Lower leg skin (tissue), 4 donors: ENCODE results near the gene SNRNP25. TPM values are rescaled to one million over a fixed set of nuclear protein-coding genes. Genes with fewer than 3 reads are reported as not detected.

ENCODE experiments used
- DNase-seq, 2 donors: peaks; one replicate each; pipeline ENCODE4 v3.0.0-alpha.2; 2019; ENCODE audit warnings: low spot score in 2 of 2
- H3K4me3 ChIP-seq: fragments of 200-600 bp; sonication (generic); 2 replicates; pipeline ENCODE4 v1.5.1; 2017; ENCODE audit warnings: mild to moderate bottlenecking, low read depth; ENCODE audit not compliant: poor library complexity, severe bottlenecking
- CTCF ChIP-seq, 3 donors: fragments of 450-650 bp; IDR thresholded peaks; one replicate each; pipeline ENCODE4 v1.5.1; 2016; ENCODE audit warnings: antibody characterized with exemption in 3 of 3, mild to moderate bottlenecking in 3 of 3, moderate library complexity in 2 of 3
- POLR2A ChIP-seq, 2 donors: fragments of 450-650 bp; IDR thresholded peaks; one replicate each; pipeline ENCODE4 v1.6.1; 2016 to 2017; ENCODE audit warnings: antibody characterized with exemption in 2 of 2, mild to moderate bottlenecking in 1 of 2, moderate library complexity in 1 of 2
- WGBS, 2 donors: methylation state at CpG; one replicate each; pipeline ENCODE4 v1.1.5; 2018; 5-methylcytosine and 5-hydroxymethylcytosine counted together
- intact Hi-C: fragments of 100-400 bp; cut with DNase I; formaldehyde crosslinking; loops from one replicate; pipeline ENCODE4 v1.15.0; 2023; ENCODE audit warnings: low total_unique reads
- total RNA-seq, 4 donors: library from RNA; depleted of rRNA; stranded (reverse); fragments of >200 nt; gene quantifications; one replicate each; pipeline ENCODE4 v1.1.0, GENCODE V29; 2016

SNRNP25 gene
- total RNA-seq, 4 donors from 2014 or later: 6.3 to 12.0 (median 10.4) TPM

DNA sequence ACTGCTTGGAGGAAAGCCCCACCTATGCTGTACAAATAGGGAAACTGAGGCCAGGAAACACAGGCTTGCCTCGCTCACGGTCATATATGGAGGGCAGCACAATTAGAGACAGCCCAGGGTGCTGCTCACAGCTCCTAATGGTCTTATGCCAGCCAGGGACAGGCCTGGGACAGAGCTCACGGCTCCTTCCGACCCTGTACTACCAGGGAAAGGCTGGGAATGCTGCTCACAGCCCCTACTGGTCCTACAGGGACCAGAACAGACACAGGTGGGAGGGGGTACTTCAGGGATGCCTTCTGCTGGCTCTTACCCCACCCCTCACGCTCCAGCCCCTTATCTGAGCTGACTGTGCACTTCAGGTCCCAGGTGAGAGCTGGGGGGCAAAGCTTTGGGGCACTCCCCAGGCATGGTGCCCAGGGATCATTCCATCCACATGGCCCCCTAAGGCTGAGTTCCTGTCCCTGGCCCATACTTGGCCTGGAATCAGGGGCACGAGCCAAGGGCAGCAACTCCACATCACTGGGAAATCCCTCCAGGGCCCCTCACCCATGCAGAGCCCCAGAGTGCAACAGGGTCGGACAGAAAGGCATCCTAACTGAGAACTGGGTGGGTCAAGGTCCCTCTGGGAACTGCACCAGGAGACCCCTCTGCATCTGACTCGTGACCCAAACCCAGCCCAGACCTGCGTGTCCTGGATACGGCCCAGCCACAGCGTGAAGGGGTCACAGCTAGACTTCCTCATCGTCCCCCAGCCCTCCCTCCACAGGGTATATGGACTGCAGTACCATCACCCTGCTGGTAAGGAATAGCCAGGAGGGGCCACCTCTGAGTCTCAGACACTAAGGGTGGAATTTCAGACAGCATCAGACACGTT, 12.9 kb downstream of the SNRNP25 start:
- WGBS, 2 donors: 78 to 80% methylated on average over 13 of the region's 13 CpGs
- no peak for DNase-seq
- no peak overlapping the region for H3K4me3 ChIP-seq
- intact Hi-C loops: no loop called here
- no peak for TF ChIP-seq POLR2A (IDR thresholded peaks at IDR 0.05)

DNA sequence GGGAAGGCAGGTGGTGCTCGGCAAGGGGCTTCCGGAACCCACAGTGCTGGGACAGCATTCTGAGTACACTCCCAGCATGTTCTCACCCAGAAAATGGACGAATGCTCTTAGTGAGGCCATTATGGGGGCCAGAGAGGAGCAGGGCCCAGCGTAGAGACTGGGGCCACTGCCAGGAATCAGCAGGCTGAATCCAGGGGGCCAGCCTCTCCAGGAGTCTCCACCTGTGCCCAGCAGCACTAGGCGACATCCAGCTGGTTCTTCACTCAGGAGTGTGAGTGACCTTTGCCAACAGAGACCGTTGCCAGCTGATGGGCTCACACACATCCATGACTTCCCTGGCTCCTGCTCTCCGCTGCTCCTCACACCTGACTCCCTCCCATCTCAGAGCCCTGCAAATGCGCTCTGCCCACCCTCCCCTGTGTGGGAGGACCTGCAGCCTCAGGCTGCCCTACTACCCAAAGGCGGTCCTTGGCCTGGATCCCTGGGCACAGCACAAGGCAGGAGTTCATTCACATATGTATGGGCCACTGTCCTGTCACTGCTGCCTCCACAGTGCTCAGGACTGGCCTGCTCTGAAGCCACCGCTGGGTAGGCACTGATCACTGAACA, 13.7 kb downstream of the SNRNP25 start:
- H3K4me3 ChIP-seq: no peak overlapping the region
- WGBS, 2 donors: 73 to 82% methylated on average over 9 to 10 of the region's 10 CpGs
- TF ChIP-seq POLR2A (IDR thresholded peaks at IDR 0.05): no peak
- no peak for TF ChIP-seq CTCF (IDR thresholded peaks at IDR 0.05)
- intact Hi-C loops: no loop called here
- no peak for DNase-seq

- TF ChIP-seq POLR2A (IDR thresholded peaks at IDR 0.05): no peak
- TF ChIP-seq CTCF (IDR thresholded peaks at IDR 0.05): no peak
- DNase-seq: no peak
- 61 to 69% methylated on average over 21 of the region's 27 CpGs for WGBS, 2 donors
- no peak overlapping the region for H3K4me3 ChIP-seq
- intact Hi-C loops: no loop called here
These were observed 14.5 kb downstream of the SNRNP25 start for GRCh38 chr16:67884-68789.

- no peak for DNase-seq
- 12 to 57% methylated on average over 5 to 8 of the region's 8 CpGs for WGBS, 2 donors
- TF ChIP-seq POLR2A (IDR thresholded peaks at IDR 0.05): no peak
- TF ChIP-seq CTCF (IDR thresholded peaks at IDR 0.05): no peak
- intact Hi-C loops: no loop called here
- no peak overlapping the region for H3K4me3 ChIP-seq
These were observed 15.6 kb downstream of the SNRNP25 start for GRCh38 chr16:69181-69580.

DNA sequence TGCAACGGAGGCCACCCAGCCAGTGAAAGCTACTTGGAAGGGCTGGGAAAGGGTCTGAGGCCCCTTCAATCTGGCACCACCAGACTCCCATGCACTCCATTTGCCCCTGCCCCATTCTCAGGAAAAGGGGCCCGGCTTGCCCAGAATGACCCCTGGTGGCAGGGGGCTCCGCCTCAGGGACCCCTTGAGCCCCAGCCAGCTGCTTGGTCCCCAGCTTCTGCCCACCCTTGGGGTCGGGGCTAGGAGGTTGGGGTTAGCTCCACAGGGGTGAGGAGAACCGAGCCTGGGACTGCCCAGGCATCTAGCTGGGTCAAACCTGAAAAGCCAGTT, 17.5 kb downstream of the SNRNP25 start:
- no peak for TF ChIP-seq POLR2A (IDR thresholded peaks at IDR 0.05)
- TF ChIP-seq CTCF (IDR thresholded peaks at IDR 0.05): no peak
- WGBS, 2 donors: 18 to 50% methylated on average over 1 to 5 of the region's 5 CpGs
- no peak overlapping the region for H3K4me3 ChIP-seq
- DNase-seq: no peak
- intact Hi-C loops: no loop called here
